Astrocyte (in vitro differentiated cells and primary cell): ENCODE measurements around the gene LRRC75A. TPM values are rescaled to one million over a fixed set of nuclear protein-coding genes. Genes with fewer than 3 reads are reported as not detected.

ENCODE experiments used
- DNase-seq: peaks from one replicate; pipeline ENCODE4 v3.0.0-alpha.2; 2010; ENCODE audit warnings: low read depth
- FAIRE-seq: peaks from 2 replicates; lab custom pipeline; 2011; peaks lifted over from hg19 to GRCh38; lab: Jason Lieb, UNC
- H2AFZ ChIP-seq: 2 replicates; pipeline ENCODE4 v1.6.0; 2012; ENCODE audit warnings: low read depth, low read length, inconsistent platforms
- H3K27ac ChIP-seq: 2 replicates; pipeline ENCODE4 v1.5.1; 2011; ENCODE audit warnings: low read depth, low read length, inconsistent platforms
- H3K27me3 ChIP-seq: 2 replicates; pipeline ENCODE4 v1.6.0; 2011; ENCODE audit warnings: low read length, inconsistent platforms; ENCODE audit not compliant: insufficient read depth
- H3K36me3 ChIP-seq: 2 replicates; pipeline ENCODE4 v1.5.1; 2011; ENCODE audit warnings: low read length, inconsistent platforms; ENCODE audit not compliant: insufficient read depth
- H3K4me1 ChIP-seq: 2 replicates; pipeline ENCODE4 v1.5.1; 2011; ENCODE audit warnings: low read length, inconsistent platforms; ENCODE audit not compliant: insufficient read depth
- H3K4me2 ChIP-seq: 2 replicates; pipeline ENCODE4 v1.6.0; 2012; ENCODE audit warnings: low read length, inconsistent platforms
- H3K4me3 ChIP-seq: 2 replicates; pipeline ENCODE4 v1.5.1; 2011; ENCODE audit warnings: low read depth, mild to moderate bottlenecking, low read length, inconsistent platforms; ENCODE audit not compliant: insufficient read depth
- H3K79me2 ChIP-seq: 2 replicates; pipeline ENCODE4 v1.6.0; 2012; ENCODE audit warnings: mild to moderate bottlenecking, low read length, inconsistent platforms; ENCODE audit not compliant: insufficient read depth
- H3K9ac ChIP-seq: 2 replicates; pipeline ENCODE4 v1.6.0; 2012; ENCODE audit warnings: mild to moderate bottlenecking, low read length, inconsistent platforms
- H3K9me3 ChIP-seq: 2 replicates; pipeline ENCODE4 v1.5.1; 2012; ENCODE audit warnings: low read depth, mild to moderate bottlenecking, low read length, inconsistent platforms; ENCODE audit not compliant: insufficient read depth
- H4K20me1 ChIP-seq: 2 replicates; pipeline ENCODE4 v1.6.0; 2012; ENCODE audit warnings: low read length, inconsistent platforms; ENCODE audit not compliant: insufficient read depth
- H3K27ac Mint-ChIP-seq: one replicate; pipeline ENCODE4 v1.8.0; 2021; ENCODE audit warnings: mild to moderate bottlenecking, mixed read lengths; ENCODE audit not compliant: unreplicated experiment
- H3K27me3 Mint-ChIP-seq: one replicate; pipeline ENCODE4 v1.8.0; 2021; ENCODE audit warnings: low read depth, mixed read lengths; ENCODE audit not compliant: unreplicated experiment
- H3K36me3 Mint-ChIP-seq: one replicate; pipeline ENCODE4 v1.8.0; 2021; ENCODE audit warnings: low read depth, mixed read lengths; ENCODE audit not compliant: unreplicated experiment
- H3K4me1 Mint-ChIP-seq: one replicate; pipeline ENCODE4 v1.8.0; 2021; ENCODE audit warnings: low read depth, mixed read lengths; ENCODE audit not compliant: unreplicated experiment
- H3K4me3 Mint-ChIP-seq: one replicate; pipeline ENCODE4 v1.8.0; 2021; ENCODE audit warnings: mild to moderate bottlenecking, moderate library complexity, mixed read lengths; ENCODE audit not compliant: unreplicated experiment
- H3K9me3 Mint-ChIP-seq: one replicate; pipeline ENCODE4 v1.8.0; 2021; ENCODE audit warnings: mild to moderate bottlenecking, mixed read lengths; ENCODE audit not compliant: unreplicated experiment
- EZH2 ChIP-seq: IDR thresholded peaks from 2 replicates; pipeline ENCODE4 v1.6.1; 2012; ENCODE audit warnings: mild to moderate bottlenecking, low read length, inconsistent platforms; ENCODE audit not compliant: insufficient read depth
- total RNA-seq: library from RNA; stranded (reverse); gene quantifications from 2 replicates; pipeline ENCODE4 v1.2.1, GENCODE V29; 2021
- TF ChIP-seq, protein P1 (sequence below): IDR thresholded peaks from 2 replicates; pipeline ENCODE4 v1.5.1; 2011; ENCODE audit warnings: low read depth, mild to moderate bottlenecking, inconsistent platforms, low read length, moderate library complexity; ENCODE audit not compliant: insufficient read depth

LRRC75A gene
- total RNA-seq, 1 donor from 2014 or later, result 0.36 TPM

DNA sequence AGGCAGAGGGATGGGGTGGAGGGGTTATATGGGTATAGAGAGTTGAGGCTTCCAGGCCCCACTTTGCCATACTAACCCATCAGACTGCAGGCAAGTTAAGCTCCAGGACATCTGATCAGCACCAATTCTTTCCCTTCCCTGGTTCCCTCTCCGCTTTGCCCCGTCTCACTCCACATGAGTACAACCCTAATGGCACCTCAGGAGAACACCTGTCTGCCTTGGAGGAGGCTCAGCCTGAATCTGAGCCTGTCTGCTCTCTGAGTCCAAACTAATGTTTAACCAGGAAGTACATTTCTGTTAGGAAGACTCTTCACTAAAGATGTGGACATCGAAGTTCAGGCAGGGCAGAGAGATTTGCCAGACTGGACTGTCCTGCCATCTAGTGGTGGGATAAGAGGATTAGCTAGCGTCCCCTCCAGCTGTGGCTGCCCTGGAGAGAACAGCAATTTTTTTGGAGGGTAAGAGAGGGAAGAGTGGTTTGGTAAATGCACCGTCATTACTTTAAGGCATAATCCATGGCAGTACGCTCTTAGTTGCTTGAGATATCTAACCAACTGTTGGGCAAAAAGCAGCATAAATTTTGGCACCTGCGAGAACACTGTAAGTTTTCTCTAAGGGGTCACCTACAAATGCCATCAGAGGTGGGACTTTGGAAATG is 29.2 kb upstream of the LRRC75A start:
- H3K9me3 ChIP-seq, result no peaks in the 10 kb centered on the region
- H3K36me3 ChIP-seq, result no peaks in the 10 kb centered on the region
- no peak overlapping the region for H3K9ac ChIP-seq
- no peaks in the 10 kb centered on the region for H3K27me3 ChIP-seq
- H3K4me3 Mint-ChIP-seq, result no peak overlapping the region
- H3K27ac ChIP-seq, result no peak overlapping the region
- no peak overlapping the region for H3K4me2 ChIP-seq
- H3K27me3 Mint-ChIP-seq, result peaks cover 4% of the 10 kb centered on the region
- FAIRE-seq (peak; percentile 87), DNase-seq (peak; percentile 72)
- H3K4me3 ChIP-seq, result no peak overlapping the region
- no peaks in the 10 kb centered on the region for H4K20me1 ChIP-seq
- H2AFZ ChIP-seq, result peak overlapping the region; percentile 81
- TF ChIP-seq EZH2, result no peak
- TF ChIP-seq, protein P1, sequence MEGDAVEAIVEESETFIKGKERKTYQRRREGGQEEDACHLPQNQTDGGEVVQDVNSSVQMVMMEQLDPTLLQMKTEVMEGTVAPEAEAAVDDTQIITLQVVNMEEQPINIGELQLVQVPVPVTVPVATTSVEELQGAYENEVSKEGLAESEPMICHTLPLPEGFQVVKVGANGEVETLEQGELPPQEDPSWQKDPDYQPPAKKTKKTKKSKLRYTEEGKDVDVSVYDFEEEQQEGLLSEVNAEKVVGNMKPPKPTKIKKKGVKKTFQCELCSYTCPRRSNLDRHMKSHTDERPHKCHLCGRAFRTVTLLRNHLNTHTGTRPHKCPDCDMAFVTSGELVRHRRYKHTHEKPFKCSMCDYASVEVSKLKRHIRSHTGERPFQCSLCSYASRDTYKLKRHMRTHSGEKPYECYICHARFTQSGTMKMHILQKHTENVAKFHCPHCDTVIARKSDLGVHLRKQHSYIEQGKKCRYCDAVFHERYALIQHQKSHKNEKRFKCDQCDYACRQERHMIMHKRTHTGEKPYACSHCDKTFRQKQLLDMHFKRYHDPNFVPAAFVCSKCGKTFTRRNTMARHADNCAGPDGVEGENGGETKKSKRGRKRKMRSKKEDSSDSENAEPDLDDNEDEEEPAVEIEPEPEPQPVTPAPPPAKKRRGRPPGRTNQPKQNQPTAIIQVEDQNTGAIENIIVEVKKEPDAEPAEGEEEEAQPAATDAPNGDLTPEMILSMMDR, result peak; percentile 93
- H3K27ac Mint-ChIP-seq, result no peak overlapping the region
- H3K4me1 Mint-ChIP-seq, result peaks cover 10% of the 10 kb centered on the region
- H3K79me2 ChIP-seq, result no peaks in the 10 kb centered on the region
- no peaks in the 10 kb centered on the region for H3K36me3 Mint-ChIP-seq
- no peaks in the 10 kb centered on the region for H3K9me3 Mint-ChIP-seq
- peaks cover 20% of the 10 kb centered on the region for H3K4me1 ChIP-seq

DNA sequence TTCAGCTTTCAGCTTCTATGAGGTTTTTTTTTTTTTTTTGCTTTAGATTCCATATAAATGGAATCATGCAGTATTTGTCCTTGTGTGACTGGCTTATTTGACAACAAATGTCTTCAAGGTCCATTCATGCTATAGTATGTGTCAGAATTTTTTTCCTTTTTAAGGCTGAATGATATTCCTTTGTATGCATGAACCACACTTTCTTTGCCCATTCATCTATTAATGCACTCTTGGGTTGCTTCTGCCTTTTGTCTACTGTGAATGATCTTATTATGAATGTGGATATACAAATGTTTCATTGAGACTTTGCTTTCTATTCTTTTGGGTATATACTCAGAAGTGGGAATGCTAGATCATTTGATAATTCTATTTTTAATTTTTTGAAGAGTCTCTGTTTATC is 27.0 kb upstream of the LRRC75A start:
- H3K27me3 ChIP-seq, result no peaks in the 10 kb centered on the region
- Mint-ChIP-seq H3K27ac (no peak overlapping the region), H3K4me3 (no peak overlapping the region), H3K27me3 (peaks cover 4% of the 10 kb centered on the region), H3K4me1 (peaks cover 15% of the 10 kb centered on the region), H3K36me3 (no peaks in the 10 kb centered on the region), H3K9me3 (no peaks in the 10 kb centered on the region)
- no peaks in the 10 kb centered on the region for H3K36me3 ChIP-seq
- no peak overlapping the region for H3K4me3 ChIP-seq
- peaks cover 18% of the 10 kb centered on the region for H3K4me1 ChIP-seq
- no peaks in the 10 kb centered on the region for H3K9me3 ChIP-seq
- TF ChIP-seq, protein P1, result no peak
- TF ChIP-seq EZH2, result no peak
- no peak overlapping the region for H3K27ac ChIP-seq
- no peaks in the 10 kb centered on the region for H3K79me2 ChIP-seq
- no peak overlapping the region for H3K9ac ChIP-seq
- H4K20me1 ChIP-seq, result no peaks in the 10 kb centered on the region
- no peak for DNase-seq
- FAIRE-seq, result no peak
- H3K4me2 ChIP-seq, result no peak overlapping the region
- H2AFZ ChIP-seq, result no peak overlapping the region

DNA sequence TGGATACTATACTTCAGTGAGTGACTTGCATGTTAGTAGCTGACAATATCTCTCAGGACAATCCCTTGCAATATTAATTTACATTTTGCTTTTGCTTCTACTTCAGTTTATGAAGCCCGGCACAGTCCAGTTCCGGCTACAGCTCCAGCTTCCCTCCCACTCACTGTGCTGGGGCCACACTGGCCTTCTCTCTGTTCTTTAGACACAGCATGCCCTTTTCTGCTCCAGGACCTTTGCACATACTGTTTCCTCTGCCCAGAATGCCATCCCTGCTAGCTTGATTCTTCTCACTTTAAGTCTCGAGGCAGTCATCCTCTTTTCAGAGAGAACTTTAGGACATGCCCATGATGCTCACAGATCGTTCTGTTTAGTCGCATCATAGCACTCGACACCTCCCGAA is 25.5 kb upstream of the LRRC75A start:
- no peak overlapping the region for H3K27ac Mint-ChIP-seq
- H3K4me3 Mint-ChIP-seq, result no peak overlapping the region
- Histone ChIP-seq H2AFZ (no peak overlapping the region), H3K27ac (no peak overlapping the region), H3K79me2 (no peaks in the 10 kb centered on the region), H3K36me3 (no peaks in the 10 kb centered on the region), H3K4me1 (peaks cover 17% of the 10 kb centered on the region), H3K4me2 (no peak overlapping the region), H4K20me1 (no peaks in the 10 kb centered on the region), H3K27me3 (no peaks in the 10 kb centered on the region), H3K9me3 (no peaks in the 10 kb centered on the region), H3K4me3 (no peak overlapping the region), H3K9ac (no peak overlapping the region)
- H3K27me3 Mint-ChIP-seq, result peaks cover 4% of the 10 kb centered on the region
- FAIRE-seq (no peak), DNase-seq (no peak)
- H3K9me3 Mint-ChIP-seq, result no peaks in the 10 kb centered on the region
- H3K4me1 Mint-ChIP-seq, result peaks cover 15% of the 10 kb centered on the region
- H3K36me3 Mint-ChIP-seq, result no peaks in the 10 kb centered on the region
- TF ChIP-seq, protein P1, result no peak
- TF ChIP-seq EZH2, result no peak
